ENCODE results near the gene VAV3. TPM values are rescaled to one million over a fixed set of nuclear protein-coding genes. Genes with fewer than 3 reads are reported as not detected.

VAV3 gene
- polyA plus RNA-seq, 3 donors, result 5.4 to 9.2 (median 9.0) TPM

DNA sequence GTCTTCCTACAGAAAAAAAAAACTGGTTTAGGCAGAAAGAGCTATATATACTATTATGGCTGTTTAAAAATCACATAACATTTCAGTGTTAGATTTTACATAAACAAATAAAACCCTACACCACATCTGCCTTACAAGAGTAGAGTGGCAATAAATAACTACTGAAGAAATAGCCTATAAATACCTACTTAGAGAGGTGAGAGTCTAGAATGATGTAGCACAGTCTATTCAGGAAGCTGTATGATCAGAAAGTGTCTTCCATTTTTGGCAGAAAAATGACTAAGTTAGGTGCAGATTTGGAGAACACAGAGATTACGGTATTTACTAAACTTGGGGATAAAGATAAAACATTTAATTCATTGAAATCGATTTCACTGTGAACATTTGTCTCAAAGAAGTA lies 75.5 kb downstream of the VAV3 start:
- Histone ChIP-seq H3K36me3 (replicated peaks in 1 of 2; ENCODE audit: control insufficient read depth in 1 of 2, insufficient read depth in 2 of 2, low read length in 2 of 2) (no peaks in the 10 kb centered on the region), H4K20me1 (ENCODE audit: insufficient read depth, low read length) (peaks cover 27% of the 10 kb centered on the region), H3K79me2 (ENCODE audit: insufficient read depth, low read length) (peaks cover 67% of the 10 kb centered on the region), H3K27me3 (ENCODE audit: control insufficient read depth in 2 of 2, insufficient read depth in 2 of 2, low read length in 2 of 2) (no peaks in the 10 kb centered on the region), H3K9ac (ENCODE audit: insufficient read depth, low read length, poor library complexity, severe bottlenecking) (no peak overlapping the region), H3K4me3 (replicated peaks in 1 of 3; ENCODE audit: low read depth in 2 of 3, low read length in 3 of 3) (no peak overlapping the region), H2AFZ (ENCODE audit: insufficient read depth, low read depth, low read length, poor library complexity, severe bottlenecking) (no peak overlapping the region), H3K4me1 (ENCODE audit: control insufficient read depth in 1 of 2, insufficient read depth in 2 of 2, low read length in 2 of 2) (peaks cover under 1 to 4% of the 10 kb centered on the region in 2 donors), H3K4me2 (replicated peaks; ENCODE audit: extremely low read depth, low read length, poor library complexity, severe bottlenecking) (no peak overlapping the region), H3K9me3 (replicated peaks in 1 of 2; ENCODE audit: control insufficient read depth in 1 of 2, insufficient read depth in 1 of 2, low read length in 2 of 2) (no peaks in the 10 kb centered on the region), H3K27ac (ENCODE audit: low read depth in 1 of 2, low read length in 2 of 2) (no peak overlapping the region)
- intact Hi-C loops (cut with micrococcal nuclease), result no loop called here
- Mint-ChIP-seq H3K9me3 (peaks cover 0 to 4% (median 2%) of the 10 kb centered on the region in 7 donors), H3K27ac (no peak overlapping the region), H3K4me3 (no peak overlapping the region), H3K36me3 (peaks cover 5 to 7% of the 10 kb centered on the region in 2 donors), H3K27me3 (ENCODE audit: low read depth in 3 of 3) (no peaks in the 10 kb centered on the region), H3K4me1 (peaks cover 16% of the 10 kb centered on the region)
- no peak for TF ChIP-seq CTCF (IDR thresholded peaks at IDR 0.05)
- DNase-seq, result no peak
- no CpG with 5 or more reads among the region's 2 CpGs for WGBS (ENCODE audit: insufficient coverage)

GRCh38 chr1:107883562-107883961 lies 81.4 kb downstream of the VAV3 start:
- TF ChIP-seq CTCF (IDR thresholded peaks at IDR 0.05), result no peak
- Mint-ChIP-seq H3K27ac (no peak overlapping the region), H3K4me3 (no peak overlapping the region), H3K27me3 (ENCODE audit: low read depth in 3 of 3) (no peaks in the 10 kb centered on the region), H3K36me3 (peaks cover 0 to 5% of the 10 kb centered on the region in 2 donors), H3K9me3 (no peaks in the 10 kb centered on the region), H3K4me1 (peaks cover 27% of the 10 kb centered on the region)
- Histone ChIP-seq H3K9me3 (replicated peaks in 1 of 2; ENCODE audit: control insufficient read depth in 1 of 2, insufficient read depth in 1 of 2, low read length in 2 of 2) (no peaks in the 10 kb centered on the region), H3K79me2 (ENCODE audit: insufficient read depth, low read length) (peaks cover 76% of the 10 kb centered on the region), H3K4me3 (replicated peaks in 1 of 3; ENCODE audit: low read depth in 2 of 3, low read length in 3 of 3) (no peak overlapping the region), H3K4me2 (replicated peaks; ENCODE audit: extremely low read depth, low read length, poor library complexity, severe bottlenecking) (no peak overlapping the region), H3K27ac (ENCODE audit: low read depth in 1 of 2, low read length in 2 of 2) (no peak overlapping the region), H3K36me3 (replicated peaks in 1 of 2; ENCODE audit: control insufficient read depth in 1 of 2, insufficient read depth in 2 of 2, low read length in 2 of 2) (no peaks in the 10 kb centered on the region), H2AFZ (ENCODE audit: insufficient read depth, low read depth, low read length, poor library complexity, severe bottlenecking) (no peak overlapping the region), H3K4me1 (ENCODE audit: control insufficient read depth in 1 of 2, insufficient read depth in 2 of 2, low read length in 2 of 2) (peaks cover 11 to 18% of the 10 kb centered on the region in 2 donors), H3K27me3 (ENCODE audit: control insufficient read depth in 2 of 2, insufficient read depth in 2 of 2, low read length in 2 of 2) (no peaks in the 10 kb centered on the region), H3K9ac (ENCODE audit: insufficient read depth, low read length, poor library complexity, severe bottlenecking) (no peak overlapping the region), H4K20me1 (ENCODE audit: insufficient read depth, low read length) (peaks cover 21% of the 10 kb centered on the region)
- intact Hi-C loops (cut with micrococcal nuclease), result no loop called here
- no peak for DNase-seq

Data from CD14-positive monocyte (primary cell).